Activated CD8-positive, alpha-beta T cell treated with anti-CD3 and anti-CD28 coated beads for 36 hours (primary cell): Measurements from ENCODE around the gene PAK5. TPM values are rescaled to one million over a fixed set of nuclear protein-coding genes. Genes with fewer than 3 reads are reported as not detected.

Source experiments
- ATAC-seq: fragments of 200-7000 bp; cut with Tn5 transposase; one replicate; pipeline ENCODE4 v1.10.0; 2021; ENCODE audit warnings: mild to moderate bottlenecking, moderate library complexity
- CTCF ChIA-PET: fragments of 350-600 bp; sonication (Branson Sonifier 250); formaldehyde crosslinking; loops from one replicate; lab custom pipeline; 2021; ENCODE audit warnings: antibody characterized with exemption; lab: Charles Lee
- POLR2A ChIA-PET: fragments of 350-600 bp; sonication (Branson Sonifier 250); formaldehyde crosslinking; loops from one replicate; lab custom pipeline; 2021; ENCODE audit warnings: antibody characterized with exemption; lab: Charles Lee
- DNase-seq: peaks from one replicate; pipeline ENCODE4 v3.0.0-alpha.2; 2020
- H3K27ac Mint-ChIP-seq: one replicate; pipeline ENCODE4 v1.8.0; 2021; ENCODE audit warnings: mild to moderate bottlenecking, mixed read lengths
- H3K27me3 Mint-ChIP-seq: one replicate; pipeline ENCODE4 v1.8.0; 2021; ENCODE audit warnings: mixed read lengths
- H3K36me3 Mint-ChIP-seq: one replicate; pipeline ENCODE4 v1.8.0; 2021; ENCODE audit warnings: low read depth, mixed read lengths
- H3K4me1 Mint-ChIP-seq: one replicate; pipeline ENCODE4 v1.8.0; 2021; ENCODE audit warnings: low read depth, mixed read lengths
- H3K4me3 Mint-ChIP-seq: one replicate; pipeline ENCODE4 v1.8.0; 2021; ENCODE audit warnings: mild to moderate bottlenecking, moderate library complexity, mixed read lengths
- H3K9me3 Mint-ChIP-seq: one replicate; pipeline ENCODE4 v1.8.0; 2021; ENCODE audit warnings: mixed read lengths
- CTCF ChIP-seq: fragments of 200-600 bp; IDR thresholded peaks from one replicate; pipeline ENCODE4 v1.8.0; 2022; ENCODE audit warnings: antibody characterized with exemption, mild to moderate bottlenecking
- intact Hi-C: fragments of 100-400 bp; cut with micrococcal nuclease; formaldehyde crosslinking; loops from one replicate; pipeline ENCODE4 v1.10.0; 2022
- total RNA-seq, 2 experiments: library from RNA; stranded (reverse); gene quantifications; one replicate each; pipeline ENCODE4 v1.2.3, GENCODE V29; 2021

PAK5 gene
- total RNA-seq, 2 experiments from 2014 or later: not detected

GRCh38 chr20:9877932-9878495, 39.1 kb upstream of the PAK5 start:
- intact Hi-C loops: no loop called here
- no peaks in the 10 kb centered on the region for H3K36me3 Mint-ChIP-seq

GRCh38 chr20:9867196-9867980, 28.5 kb upstream of the PAK5 start:
- ATAC-seq (no peak), DNase-seq (no peak)
- Mint-ChIP-seq H3K27me3 (no peaks in the 10 kb centered on the region), H3K4me1 (no peaks in the 10 kb centered on the region), H3K36me3 (no peaks in the 10 kb centered on the region), H3K9me3 (no peaks in the 10 kb centered on the region), H3K27ac (no peak overlapping the region), H3K4me3 (no peak overlapping the region)
- no peak for TF ChIP-seq CTCF
- ChIA-PET CTCF (no interaction called here), POLR2A (no interaction called here)
- intact Hi-C loops: no loop called here

More at GRCh38 chr20:9877932-9878495, 39.1 kb upstream of the PAK5 start:
- Mint-ChIP-seq H3K9me3 (no peaks in the 10 kb centered on the region), H3K27ac (no peak overlapping the region), H3K4me1 (no peaks in the 10 kb centered on the region), H3K4me3 (no peak overlapping the region), H3K27me3 (peaks cover under 1% of the 10 kb centered on the region)
- DNase-seq: no peak
- no peak for ATAC-seq
- POLR2A ChIA-PET: no interaction called here
- no peak for TF ChIP-seq CTCF
- CTCF ChIA-PET: no interaction called here

GRCh38 chr20:9852566-9852965, 13.7 kb upstream of the PAK5 start:
- Mint-ChIP-seq H3K4me3 (no peak overlapping the region), H3K27ac (no peak overlapping the region), H3K9me3 (no peaks in the 10 kb centered on the region), H3K4me1 (no peaks in the 10 kb centered on the region), H3K27me3 (no peaks in the 10 kb centered on the region), H3K36me3 (no peaks in the 10 kb centered on the region)
- intact Hi-C loops: no loop called here
- TF ChIP-seq CTCF: no peak
- POLR2A ChIA-PET: no interaction called here
- CTCF ChIA-PET: no interaction called here
- ATAC-seq (no peak), DNase-seq (no peak)

GRCh38 chr20:9839626-9840025, 750 bp upstream of the PAK5 start:
- no peak for TF ChIP-seq CTCF
- H3K4me3 Mint-ChIP-seq: no peak overlapping the region

GRCh38 chr20:9838035-9838377, 870 bp downstream of the PAK5 start:
- ATAC-seq: no peak
- intact Hi-C loops: no loop called here
- ChIA-PET POLR2A (no interaction called here), CTCF (no interaction called here)
- Mint-ChIP-seq H3K9me3 (peaks cover 2% of the 10 kb centered on the region), H3K27ac (no peak overlapping the region), H3K27me3 (peaks cover 29% of the 10 kb centered on the region), H3K4me3 (no peak overlapping the region), H3K36me3 (peaks cover 2% of the 10 kb centered on the region), H3K4me1 (no peaks in the 10 kb centered on the region)
- DNase-seq: no peak
- no peak for TF ChIP-seq CTCF

More at GRCh38 chr20:9839626-9840025, 750 bp upstream of the PAK5 start:
- intact Hi-C loops: no loop called here
- ATAC-seq (no peak), DNase-seq (no peak)
- ChIA-PET CTCF (interaction anchor here (1.0 kb wide), 1 partner anchor 79 kb away, joined by 3 read pairs; no protein-coding TSS in a partner anchor), POLR2A (no interaction called here)
- H3K27ac Mint-ChIP-seq: no peak overlapping the region
- peaks cover 2% of the 10 kb centered on the region for H3K36me3 Mint-ChIP-seq
- H3K27me3 Mint-ChIP-seq: peaks cover 29% of the 10 kb centered on the region
- peaks cover 2% of the 10 kb centered on the region for H3K9me3 Mint-ChIP-seq
- no peaks in the 10 kb centered on the region for H3K4me1 Mint-ChIP-seq
